DND-41 (cell line): Measurements from ENCODE around the gene CDK5.

Experiments
- ATAC-seq: fragments of 200-7000 bp; cut with Tn5 transposase; 3 replicates; pipeline ENCODE4 v1.9.1; 2021; ENCODE audit warnings: low read depth; ENCODE audit not compliant: insufficient read depth
- DNase-seq: peaks from one replicate; pipeline ENCODE4 v3.0.0-alpha.2; 2020
- H2AFZ ChIP-seq: 2 replicates; pipeline ENCODE4 v1.6.0; 2012; ENCODE audit warnings: low read depth, low read length
- H3K27ac ChIP-seq: 2 replicates; pipeline ENCODE4 v1.5.1; 2012; ENCODE audit warnings: low read length, inconsistent platforms
- H3K27me3 ChIP-seq: fragments of 200-600 bp; sonication (generic); 2 replicates; pipeline ENCODE4 v1.6.0; 2012; ENCODE audit warnings: low read length, mild to moderate bottlenecking, inconsistent platforms; ENCODE audit not compliant: insufficient read depth, poor library complexity
- H3K36me3 ChIP-seq: 2 replicates; pipeline ENCODE4 v1.5.1; 2012; ENCODE audit warnings: low read length, inconsistent platforms; ENCODE audit not compliant: insufficient read depth
- H3K4me1 ChIP-seq: 2 replicates; pipeline ENCODE4 v1.5.1; 2012; ENCODE audit warnings: mild to moderate bottlenecking, low read length; ENCODE audit not compliant: insufficient read depth
- H3K4me2 ChIP-seq: 2 replicates; pipeline ENCODE4 v1.6.0; 2012; ENCODE audit warnings: mild to moderate bottlenecking, moderate library complexity, low read length, inconsistent platforms; ENCODE audit not compliant: insufficient read depth
- H3K4me3 ChIP-seq, 2 experiments: fragments of 200-600 bp in 1 of 2; shearing (Covaris generic) in 1 of 2; 2 replicates each; pipeline ENCODE4 v1.5.1; 2012 to 2016; ENCODE audit warnings: inconsistent platforms in 2 of 2, low read length in 2 of 2, mild to moderate bottlenecking in 2 of 2, low read depth in 1 of 2, moderate library complexity in 1 of 2
- H3K79me2 ChIP-seq: 2 replicates; pipeline ENCODE4 v1.6.0; 2012; ENCODE audit warnings: low read length, inconsistent platforms; ENCODE audit not compliant: insufficient read depth
- H3K9ac ChIP-seq: 2 replicates; pipeline ENCODE4 v1.6.0; 2012; ENCODE audit warnings: low read depth, mild to moderate bottlenecking, inconsistent platforms, low read length, moderate library complexity
- H3K9me3 ChIP-seq: 2 replicates; pipeline ENCODE4 v1.5.1; 2012; ENCODE audit warnings: low read length, moderate library complexity, mild to moderate bottlenecking, inconsistent platforms; ENCODE audit not compliant: insufficient read depth, severe bottlenecking
- H4K20me1 ChIP-seq: 2 replicates; pipeline ENCODE4 v1.6.0; 2012; ENCODE audit warnings: low read length; ENCODE audit not compliant: insufficient read depth
- CTCF ChIP-seq: IDR thresholded peaks from 2 replicates; pipeline ENCODE4 v1.5.1; 2012; ENCODE audit warnings: borderline replicate concordance, low read length, moderate library complexity, mild to moderate bottlenecking; ENCODE audit not compliant: poor library complexity, severe bottlenecking; ENCODE audit errors: extremely low read depth
- EZH2 ChIP-seq: IDR thresholded peaks from 3 replicates; pipeline ENCODE4 v1.6.1; 2012; ENCODE audit warnings: borderline replicate concordance, low read depth, mild to moderate bottlenecking, moderate library complexity, low read length, inconsistent platforms; ENCODE audit not compliant: severe bottlenecking

Gene CDK5

DNA sequence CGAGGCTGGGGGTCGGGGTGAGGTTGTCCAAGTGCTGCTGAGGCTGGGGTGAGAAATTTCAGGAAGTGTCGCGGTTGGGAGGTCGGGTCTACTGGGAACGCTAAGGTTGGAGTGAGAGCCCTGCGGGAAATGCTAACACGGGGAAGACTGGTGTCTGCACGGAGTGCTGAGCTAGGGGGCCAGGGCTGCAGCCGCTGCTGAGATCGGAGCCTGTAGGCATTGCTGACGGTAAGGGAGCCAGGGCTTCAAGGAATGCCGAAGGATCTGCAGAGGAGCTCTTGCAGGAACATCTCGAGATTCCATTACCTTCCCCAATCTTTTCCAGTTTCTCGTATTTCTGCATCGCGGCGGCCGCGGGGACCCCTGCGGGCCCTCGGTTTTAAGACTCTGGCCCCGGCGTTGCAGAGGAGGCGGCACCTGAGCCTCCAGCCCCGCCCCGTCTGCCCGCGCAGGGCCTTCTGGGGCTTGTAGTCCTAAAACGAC is at the start of gene CDK5:
CDK5 (minus strand) TSS at position 392 of the 483 bp plus-strand sequence; CDS start at position 343, 49 bp downstream.
- Histone ChIP-seq H4K20me1 (peaks cover 29% of the 10 kb centered on the region), H3K27ac (peak within 1 kb of the TSS; percentile 92), H3K36me3 (peaks cover 16% of the 10 kb centered on the region), H3K27me3 (no peaks in the 10 kb centered on the region), H2AFZ (peak within 1 kb of the TSS; percentile 92), H3K4me3 (peak within 1 kb of the TSS; percentile 84 to 85), H3K4me1 (peaks cover 53% of the 10 kb centered on the region), H3K9me3 (no peaks in the 10 kb centered on the region), H3K79me2 (peaks cover 36% of the 10 kb centered on the region), H3K9ac (peak within 1 kb of the TSS; percentile 68), H3K4me2 (peak within 1 kb of the TSS; percentile 96)
- ATAC-seq (peak; percentile 20), DNase-seq (no peak)
- TF ChIP-seq CTCF (no peak), EZH2 (no peak)

- Histone ChIP-seq H4K20me1 (peaks cover 20% of the 10 kb centered on the region; the same call in 1 of the 2 replicates), H3K9ac (no peak overlapping the region), H3K36me3 (no peaks in the 10 kb centered on the region), H3K4me3 (no peak overlapping the region), H2AFZ (no peak overlapping the region), H3K79me2 (no peaks in the 10 kb centered on the region; the same call in 1 of the 2 replicates), H3K27ac (no peak overlapping the region), H3K4me2 (no peak overlapping the region), H3K27me3 (peaks cover 3% of the 10 kb centered on the region), H3K9me3 (no peaks in the 10 kb centered on the region), H3K4me1 (no peaks in the 10 kb centered on the region)
- DNase-seq (no peak), ATAC-seq (no peak)
- TF ChIP-seq CTCF (no peak), EZH2 (no peak)
These were observed 46.9 kb upstream of the CDK5 start for GRCh38 chr7:151104411-151105235.

DNA sequence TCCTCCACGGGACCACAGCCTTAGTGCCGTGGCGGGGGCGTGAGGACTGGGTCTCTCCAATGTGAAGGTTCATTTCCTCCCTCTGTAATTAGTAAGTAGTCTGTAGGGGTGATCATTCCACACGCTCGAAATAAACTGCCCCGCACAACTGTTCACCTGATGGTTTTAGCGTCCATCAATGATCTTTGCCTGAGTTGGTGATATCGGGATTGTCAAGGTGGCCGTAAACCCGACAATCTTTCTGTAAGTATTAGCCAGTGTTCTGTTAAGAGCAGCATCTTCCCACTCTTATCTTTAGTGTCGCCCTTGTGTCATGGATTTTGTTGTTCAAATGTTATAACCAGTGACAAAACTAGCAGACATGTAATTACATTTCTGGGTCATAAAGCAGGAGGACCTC is 46.3 kb upstream of the CDK5 start:
- H3K9me3 ChIP-seq = no peaks in the 10 kb centered on the region
- ATAC-seq = no peak
- H3K4me3 ChIP-seq = no peak overlapping the region
- no peak overlapping the region for H2AFZ ChIP-seq
- H3K36me3 ChIP-seq = no peaks in the 10 kb centered on the region
- no peak overlapping the region for H3K4me2 ChIP-seq
- no peaks in the 10 kb centered on the region for H3K4me1 ChIP-seq
- DNase-seq = no peak
- no peaks in the 10 kb centered on the region; the same call in 1 of the 2 replicates for H3K79me2 ChIP-seq
- H3K9ac ChIP-seq = no peak overlapping the region
- peaks cover 20% of the 10 kb centered on the region; the same call in 1 of the 2 replicates for H4K20me1 ChIP-seq
- TF ChIP-seq CTCF (no peak), EZH2 (no peak)
- H3K27me3 ChIP-seq = peaks cover 3% of the 10 kb centered on the region
- H3K27ac ChIP-seq = no peak overlapping the region
